Measurements from ENCODE around the gene CES4A.
"Not testable (repeated sequence)": the region's sequence is repeated elsewhere in the genome, so short reads cannot be mapped to it uniquely, and the experiment has no call there.

CES4A gene

GRCh38 chr16:66988197-66988788 lies at the start of gene CES4A:
TSS of gene CES4A (plus strand) at chr16:66988589. CDS start at chr16:66988773, 184 bp downstream.
- DNase-seq (ENCODE audit: low read depth), result peak; percentile 74

- DNase-seq (ENCODE audit: low read depth), result no peak
Measured at GRCh38 chr16:66939366-66939765, 49.0 kb upstream of the CES4A start.

GRCh38 chr16:66940236-66940635 lies 48.2 kb upstream of the CES4A start:
- no peak for DNase-seq (ENCODE audit: low read depth)

GRCh38 chr16:66942981-66943380 lies 45.4 kb upstream of the CES4A start:
- DNase-seq (ENCODE audit: low read depth), result no peak

- no peak for DNase-seq (ENCODE audit: low read depth)
Measured at GRCh38 chr16:66943426-66944053, 44.8 kb upstream of the CES4A start.

- DNase-seq (ENCODE audit: low read depth), result no peak
Measured at GRCh38 chr16:66944054-66944441, 44.3 kb upstream of the CES4A start.

- not testable (repeated sequence) for DNase-seq (ENCODE audit: low read depth)
Measured at GRCh38 chr16:66944971-66945370, 43.4 kb upstream of the CES4A start.

GRCh38 chr16:66945939-66946338 lies 42.5 kb upstream of the CES4A start:
- no peak for DNase-seq (ENCODE audit: low read depth)

GRCh38 chr16:66946541-66946940 lies 41.8 kb upstream of the CES4A start:
- no peak for DNase-seq (ENCODE audit: low read depth)

GRCh38 chr16:66946974-66947301 lies 41.5 kb upstream of the CES4A start:
- no peak for DNase-seq (ENCODE audit: low read depth)

- peak; percentile 72 for DNase-seq (ENCODE audit: low read depth)
Measured at GRCh38 chr16:66947302-66948065, 40.9 kb upstream of the CES4A start.

GRCh38 chr16:66948134-66948836 lies 40.1 kb upstream of the CES4A start:
- DNase-seq (ENCODE audit: low read depth), result no peak

- DNase-seq (ENCODE audit: low read depth), result no peak
Measured at GRCh38 chr16:66948837-66949225, 39.6 kb upstream of the CES4A start.

GRCh38 chr16:66949472-66949871 lies 38.9 kb upstream of the CES4A start:
- no peak for DNase-seq (ENCODE audit: low read depth)

- DNase-seq (ENCODE audit: low read depth), result no peak
Measured at GRCh38 chr16:66950437-66950836, 38.0 kb upstream of the CES4A start.

- no peak for DNase-seq (ENCODE audit: low read depth)
Measured at GRCh38 chr16:66950971-66951790, 37.2 kb upstream of the CES4A start.

GRCh38 chr16:66952430-66953110 lies 35.8 kb upstream of the CES4A start:
- DNase-seq (ENCODE audit: low read depth), result no peak

- DNase-seq (ENCODE audit: low read depth), result no peak
Measured at GRCh38 chr16:66953462-66954096, 34.8 kb upstream of the CES4A start.

- peak; percentile 58 for DNase-seq (ENCODE audit: low read depth)
Measured at GRCh38 chr16:66954097-66954659, 34.2 kb upstream of the CES4A start.

- not testable (repeated sequence) for DNase-seq (ENCODE audit: low read depth)
Measured at GRCh38 chr16:66955363-66956153, 32.8 kb upstream of the CES4A start.

All from fibroblast of gingiva (primary cell).